SU-DHL-6 (cell line): ENCODE data around the gene GP2.

ENCODE experiments used
- EZH2phosphoT487 ChIP-seq: fragments of 200-600 bp; sonication (generic), shearing (Covaris generic); conservative IDR thresholded peaks from 2 replicates; pipeline ENCODE4 v1.6.1; 2018; ENCODE audit warnings: mild to moderate bottlenecking, antibody characterized with exemption, low read length, moderate library complexity, mixed read lengths
- TF ChIP-seq, protein P1 (sequence below): fragments of 200-600 bp; sonication (generic); IDR thresholded peaks from one replicate; pipeline ENCODE4 v1.5.1; 2017; ENCODE audit warnings: antibody characterized with exemption, mild to moderate bottlenecking, low read length, moderate library complexity; ENCODE audit not compliant: insufficient read depth, poor library complexity, severe bottlenecking

DNA sequence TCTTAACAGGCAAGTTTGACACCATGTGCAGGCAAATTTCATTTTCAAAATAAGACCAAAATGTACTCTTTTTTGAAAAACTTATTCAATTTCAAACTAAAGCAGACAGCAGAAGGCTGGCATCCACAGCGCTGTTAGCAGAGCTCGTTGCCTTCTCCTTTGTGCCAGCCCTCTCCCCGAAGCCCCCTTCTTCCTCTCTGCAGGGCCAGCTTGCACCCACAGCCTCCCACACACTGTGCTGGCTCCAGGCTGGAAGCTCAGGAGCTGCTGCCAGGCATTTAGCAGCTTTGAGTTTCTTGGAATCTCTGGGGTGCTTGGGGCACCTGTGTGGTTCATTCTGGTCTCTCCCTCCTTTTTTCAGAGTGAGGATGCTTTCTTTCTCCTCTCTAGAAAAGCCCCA lies 37.7 kb downstream of the GP2 start:
- TF ChIP-seq, protein P1, sequence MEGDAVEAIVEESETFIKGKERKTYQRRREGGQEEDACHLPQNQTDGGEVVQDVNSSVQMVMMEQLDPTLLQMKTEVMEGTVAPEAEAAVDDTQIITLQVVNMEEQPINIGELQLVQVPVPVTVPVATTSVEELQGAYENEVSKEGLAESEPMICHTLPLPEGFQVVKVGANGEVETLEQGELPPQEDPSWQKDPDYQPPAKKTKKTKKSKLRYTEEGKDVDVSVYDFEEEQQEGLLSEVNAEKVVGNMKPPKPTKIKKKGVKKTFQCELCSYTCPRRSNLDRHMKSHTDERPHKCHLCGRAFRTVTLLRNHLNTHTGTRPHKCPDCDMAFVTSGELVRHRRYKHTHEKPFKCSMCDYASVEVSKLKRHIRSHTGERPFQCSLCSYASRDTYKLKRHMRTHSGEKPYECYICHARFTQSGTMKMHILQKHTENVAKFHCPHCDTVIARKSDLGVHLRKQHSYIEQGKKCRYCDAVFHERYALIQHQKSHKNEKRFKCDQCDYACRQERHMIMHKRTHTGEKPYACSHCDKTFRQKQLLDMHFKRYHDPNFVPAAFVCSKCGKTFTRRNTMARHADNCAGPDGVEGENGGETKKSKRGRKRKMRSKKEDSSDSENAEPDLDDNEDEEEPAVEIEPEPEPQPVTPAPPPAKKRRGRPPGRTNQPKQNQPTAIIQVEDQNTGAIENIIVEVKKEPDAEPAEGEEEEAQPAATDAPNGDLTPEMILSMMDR: no peak
- no peak for TF ChIP-seq EZH2phosphoT487
